Mucosa of stomach (tissue), 1 donor: ENCODE measurements around the gene ENOSF1.
"Not testable (repeated sequence)": the region's sequence is repeated elsewhere in the genome, so short reads cannot be mapped to it uniquely, and the experiment has no call there.

Source experiments
- H3K27me3 ChIP-seq: one replicate; pipeline ENCODE4 v1.7.0; 2013; ENCODE audit warnings: mild to moderate bottlenecking, low read length; ENCODE audit not compliant: control insufficient read depth, insufficient read depth
- H3K36me3 ChIP-seq: one replicate; pipeline ENCODE4 v1.7.0; 2013; ENCODE audit warnings: low read length; ENCODE audit not compliant: control insufficient read depth, insufficient read depth
- H3K4me1 ChIP-seq: one replicate; pipeline ENCODE4 v1.7.0; 2013; ENCODE audit warnings: mild to moderate bottlenecking, low read length; ENCODE audit not compliant: control insufficient read depth, insufficient read depth
- H3K4me3 ChIP-seq: one replicate; pipeline ENCODE4 v1.7.0; 2013; ENCODE audit warnings: low read length
- H3K9ac ChIP-seq: one replicate; pipeline ENCODE4 v1.7.0; 2013; ENCODE audit warnings: mild to moderate bottlenecking, low read length, moderate library complexity
- H3K9me3 ChIP-seq: one replicate; pipeline ENCODE4 v1.7.0; 2013; ENCODE audit warnings: mild to moderate bottlenecking, low read length, moderate library complexity; ENCODE audit not compliant: control insufficient read depth
- donor health status: Pancreatic carcinoma.

The ENOSF1 gene, protein sequence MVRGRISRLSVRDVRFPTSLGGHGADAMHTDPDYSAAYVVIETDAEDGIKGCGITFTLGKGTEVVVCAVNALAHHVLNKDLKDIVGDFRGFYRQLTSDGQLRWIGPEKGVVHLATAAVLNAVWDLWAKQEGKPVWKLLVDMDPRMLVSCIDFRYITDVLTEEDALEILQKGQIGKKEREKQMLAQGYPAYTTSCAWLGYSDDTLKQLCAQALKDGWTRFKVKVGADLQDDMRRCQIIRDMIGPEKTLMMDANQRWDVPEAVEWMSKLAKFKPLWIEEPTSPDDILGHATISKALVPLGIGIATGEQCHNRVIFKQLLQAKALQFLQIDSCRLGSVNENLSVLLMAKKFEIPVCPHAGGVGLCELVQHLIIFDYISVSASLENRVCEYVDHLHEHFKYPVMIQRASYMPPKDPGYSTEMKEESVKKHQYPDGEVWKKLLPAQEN

DNA sequence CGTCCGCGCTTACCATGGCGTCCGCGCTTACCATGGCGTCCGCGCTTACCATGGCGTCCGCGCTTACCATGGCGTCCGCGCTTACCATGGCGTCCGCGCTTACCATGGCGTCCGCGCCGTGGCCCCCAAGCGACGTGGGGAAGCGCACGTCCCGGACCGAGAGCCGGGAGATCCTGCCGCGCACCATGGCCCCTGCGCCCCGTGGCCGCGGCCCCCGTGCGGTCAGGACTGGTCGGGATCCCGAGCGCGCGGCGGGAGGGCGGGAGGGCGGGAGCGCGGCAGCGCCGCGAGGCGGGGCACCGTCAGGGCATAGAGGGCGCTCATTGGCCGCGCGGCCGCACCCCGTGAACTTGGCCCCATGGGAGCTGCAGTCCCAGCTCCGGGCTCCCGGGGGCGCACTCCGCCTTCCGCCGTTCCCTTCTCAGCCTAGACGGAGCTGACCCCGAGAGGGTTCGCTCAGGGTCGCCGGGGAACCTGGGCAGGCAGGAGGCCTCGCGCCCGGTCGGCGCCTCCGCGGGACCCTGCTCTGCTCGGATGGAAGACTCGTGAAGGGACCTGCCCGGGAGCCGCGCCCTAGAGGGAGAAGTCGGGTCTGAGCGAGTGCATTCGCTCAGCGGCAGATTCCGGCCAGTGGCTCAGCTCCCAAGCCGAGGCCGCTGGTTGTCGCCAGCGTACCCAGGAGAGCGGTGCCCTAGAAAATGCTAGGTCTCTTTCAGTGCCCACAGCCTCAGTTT lies at the start of gene ENOSF1:
ENOSF1 (minus strand) TSS at position 230 of the 734 bp plus-strand sequence; CDS start at position 187, 43 bp downstream.
- no peaks in the 10 kb centered on the region for H3K27me3 ChIP-seq
- H3K4me3 ChIP-seq, result peak within 1 kb of the TSS; percentile 60
- peaks cover 4% of the 10 kb centered on the region for H3K4me1 ChIP-seq
- no peaks in the 10 kb centered on the region for H3K9me3 ChIP-seq
- H3K36me3 ChIP-seq, result no peaks in the 10 kb centered on the region
- H3K9ac ChIP-seq, result peak within 1 kb of the TSS; percentile 78

DNA sequence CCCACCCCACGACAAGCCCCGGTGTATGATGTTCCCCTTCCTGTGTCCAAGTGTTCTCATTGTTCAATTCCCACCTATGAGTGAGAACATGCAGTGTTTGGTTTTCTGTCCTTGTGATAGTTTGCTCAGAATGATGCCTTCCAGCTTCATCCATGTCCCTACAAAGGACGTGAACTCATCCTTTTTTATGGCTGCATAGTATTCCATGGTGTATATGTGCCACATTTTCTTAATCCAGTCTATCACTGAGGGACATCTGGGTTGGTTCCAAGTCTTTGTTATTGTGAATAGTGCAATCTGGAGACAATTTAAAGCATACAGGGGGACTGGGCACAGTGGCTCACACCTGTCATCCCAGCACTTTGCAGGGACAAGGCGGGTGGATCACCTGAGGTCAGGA lies 47.4 kb upstream of the ENOSF1 start:
- H3K4me1 ChIP-seq, H3K36me3 ChIP-seq, H3K9me3 ChIP-seq, H3K27me3 ChIP-seq, H3K9ac ChIP-seq, H3K4me3 ChIP-seq: not testable (repeated sequence)

DNA sequence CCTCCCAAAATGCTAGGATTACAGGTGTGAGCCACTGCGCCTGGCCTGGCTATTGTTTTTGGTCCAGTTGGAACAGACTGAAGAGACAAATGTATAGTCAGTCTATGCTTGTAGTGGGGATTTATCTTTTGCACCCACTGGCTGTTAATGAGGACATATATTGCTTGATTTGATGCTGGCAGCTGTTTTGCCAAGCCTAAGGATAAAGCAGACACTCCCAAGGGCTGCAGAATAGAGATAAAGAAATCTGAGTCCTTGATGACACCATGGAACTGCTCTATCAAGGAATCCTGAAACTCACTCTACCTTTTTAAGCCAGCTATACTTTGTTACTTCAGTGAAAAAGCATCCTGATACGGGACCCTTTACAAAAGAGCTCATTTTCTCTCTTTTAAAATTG lies 43.1 kb upstream of the ENOSF1 start:
- Histone ChIP-seq H3K4me1 (no peaks in the 10 kb centered on the region), H3K27me3 (no peaks in the 10 kb centered on the region), H3K9ac (no peak overlapping the region), H3K9me3 (no peaks in the 10 kb centered on the region), H3K4me3 (no peak overlapping the region), H3K36me3 (no peaks in the 10 kb centered on the region)

DNA sequence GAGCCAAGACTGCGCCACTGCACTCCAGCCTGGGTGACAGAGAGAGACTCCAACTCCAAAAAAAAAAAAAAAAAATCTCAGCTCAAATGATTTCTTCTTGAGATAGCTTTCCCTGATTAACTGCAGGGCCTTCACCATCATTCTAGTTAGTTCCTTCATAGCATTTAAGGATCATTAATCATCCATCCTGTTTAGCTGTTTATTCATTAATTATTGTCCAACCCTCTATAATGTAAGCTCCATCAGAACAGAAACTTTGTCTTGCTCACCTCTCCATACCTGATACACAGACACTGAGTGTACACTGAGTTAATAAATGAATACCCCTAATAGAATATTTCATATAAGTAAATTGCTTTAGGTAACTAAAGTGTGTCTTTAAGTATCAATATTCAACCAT lies 42.2 kb upstream of the ENOSF1 start:
- Histone ChIP-seq H3K9me3 (no peaks in the 10 kb centered on the region), H3K9ac (no peak overlapping the region), H3K27me3 (no peaks in the 10 kb centered on the region), H3K4me1 (no peaks in the 10 kb centered on the region), H3K36me3 (no peaks in the 10 kb centered on the region), H3K4me3 (no peak overlapping the region)

DNA sequence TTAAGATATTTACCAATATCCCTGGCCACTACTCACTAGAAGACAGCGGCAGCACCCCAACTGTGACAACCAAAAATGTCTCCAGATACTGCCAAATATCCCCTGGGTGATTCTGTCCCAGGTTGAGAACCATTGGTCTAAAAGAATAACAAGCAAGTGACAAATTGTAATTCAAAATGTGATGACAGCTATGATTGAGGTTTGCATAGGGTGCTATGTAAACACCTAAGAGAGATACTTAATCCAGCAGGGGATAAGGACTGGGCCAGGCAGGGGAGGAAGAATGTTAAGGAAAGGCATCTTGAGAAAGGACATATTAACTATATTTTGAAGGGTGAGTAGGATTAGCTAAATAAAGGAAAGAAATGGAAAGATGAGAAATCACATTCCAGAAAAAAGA lies 38.0 kb upstream of the ENOSF1 start:
- H3K36me3 ChIP-seq, result no peaks in the 10 kb centered on the region
- no peaks in the 10 kb centered on the region for H3K9me3 ChIP-seq
- H3K4me1 ChIP-seq, result no peaks in the 10 kb centered on the region
- H3K27me3 ChIP-seq, result no peaks in the 10 kb centered on the region
- H3K4me3 ChIP-seq, result no peak overlapping the region
- H3K9ac ChIP-seq, result no peak overlapping the region

DNA sequence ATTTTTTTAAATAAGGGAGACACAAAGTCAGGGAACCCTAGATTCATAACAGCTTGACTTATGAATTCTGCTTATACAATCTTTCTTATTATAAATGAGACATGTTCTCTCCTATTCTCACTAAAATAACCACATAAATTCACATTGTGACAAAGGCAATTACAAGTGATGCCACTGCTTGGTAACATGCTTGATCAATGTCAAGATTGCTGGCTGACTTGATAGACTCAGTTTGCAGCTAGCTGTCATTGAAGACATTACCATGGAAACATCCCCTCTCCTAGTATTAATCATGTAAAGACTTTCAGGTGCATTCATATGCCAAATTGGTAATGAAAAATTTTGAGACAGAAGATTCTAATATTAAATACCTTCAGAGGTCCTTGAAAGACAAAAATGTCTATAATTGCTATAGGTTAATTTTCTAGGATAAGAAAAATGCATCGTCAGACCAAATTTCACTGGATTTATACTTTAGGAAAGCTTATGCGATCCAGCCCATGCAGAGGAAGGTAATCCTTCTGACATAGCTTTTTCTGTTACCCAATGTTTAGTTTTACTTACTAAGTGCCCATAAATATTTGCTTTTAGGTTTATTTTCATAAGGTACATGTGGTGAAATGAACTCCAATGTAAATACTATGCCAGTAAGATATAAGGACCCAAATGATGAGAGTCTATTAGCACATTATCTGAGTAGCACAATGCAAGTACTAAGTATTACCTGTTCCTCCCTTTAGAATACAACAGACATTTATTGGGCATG lies 32.6 kb upstream of the ENOSF1 start:
- no peaks in the 10 kb centered on the region for H3K9me3 ChIP-seq
- no peaks in the 10 kb centered on the region for H3K4me1 ChIP-seq
- H3K36me3 ChIP-seq, result no peaks in the 10 kb centered on the region
- no peak overlapping the region for H3K9ac ChIP-seq
- no peak overlapping the region for H3K4me3 ChIP-seq
- H3K27me3 ChIP-seq, result no peaks in the 10 kb centered on the region

DNA sequence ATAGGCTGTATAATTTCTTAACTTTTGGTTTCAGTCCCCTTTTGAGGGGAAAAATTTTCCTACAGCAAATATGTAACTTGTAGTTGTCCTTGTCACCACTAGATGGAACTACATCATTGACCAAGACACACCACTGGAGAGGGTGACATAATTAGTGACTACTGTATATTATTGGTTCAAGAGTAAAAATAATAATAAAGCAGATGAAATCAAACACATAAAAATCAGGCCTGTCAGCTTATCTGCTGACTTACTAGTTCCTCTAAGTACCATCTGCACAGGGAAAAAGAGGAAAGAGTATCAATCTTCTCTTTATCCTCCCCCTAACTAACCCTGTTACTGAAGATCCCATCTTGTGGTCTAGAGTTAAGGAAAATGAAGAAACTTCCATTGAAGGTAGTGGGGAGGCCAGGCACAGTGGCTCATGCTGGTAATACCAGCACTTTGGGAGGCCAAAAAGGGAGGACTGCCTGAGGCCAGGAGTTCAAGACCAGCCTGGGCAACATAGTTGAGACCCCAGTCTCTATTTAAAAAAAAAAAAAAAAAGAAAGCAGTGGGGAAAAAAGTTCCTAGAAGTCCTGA lies 29.6 kb upstream of the ENOSF1 start:
- no peak overlapping the region for H3K4me3 ChIP-seq
- H3K4me1 ChIP-seq, result no peaks in the 10 kb centered on the region
- no peaks in the 10 kb centered on the region for H3K27me3 ChIP-seq
- no peaks in the 10 kb centered on the region for H3K36me3 ChIP-seq
- no peak overlapping the region for H3K9ac ChIP-seq
- no peaks in the 10 kb centered on the region for H3K9me3 ChIP-seq

DNA sequence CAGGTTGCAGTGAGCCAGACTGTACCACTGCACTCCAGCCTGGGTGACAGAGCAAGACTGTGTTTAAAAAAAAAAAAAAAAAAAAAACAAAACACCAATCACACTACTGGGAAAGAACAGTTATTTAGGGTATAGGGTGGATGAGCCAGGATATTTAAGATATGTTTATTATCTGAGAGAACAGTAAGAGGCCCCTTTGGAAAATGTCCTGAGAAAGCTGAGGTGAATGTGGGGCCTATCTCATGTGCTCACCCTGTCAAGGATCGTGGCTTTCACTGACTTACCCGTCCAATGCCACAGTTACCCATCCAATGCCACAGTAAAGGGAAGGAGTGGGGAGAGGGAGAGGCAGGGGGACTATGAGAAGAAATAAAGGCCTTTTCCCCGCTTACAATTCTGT lies 19.9 kb upstream of the ENOSF1 start:
- H3K9ac ChIP-seq, result no peak overlapping the region
- no peaks in the 10 kb centered on the region for H3K27me3 ChIP-seq
- no peaks in the 10 kb centered on the region for H3K9me3 ChIP-seq
- H3K4me3 ChIP-seq, result no peak overlapping the region
- H3K4me1 ChIP-seq, result no peaks in the 10 kb centered on the region
- H3K36me3 ChIP-seq, result peaks cover 6% of the 10 kb centered on the region

DNA sequence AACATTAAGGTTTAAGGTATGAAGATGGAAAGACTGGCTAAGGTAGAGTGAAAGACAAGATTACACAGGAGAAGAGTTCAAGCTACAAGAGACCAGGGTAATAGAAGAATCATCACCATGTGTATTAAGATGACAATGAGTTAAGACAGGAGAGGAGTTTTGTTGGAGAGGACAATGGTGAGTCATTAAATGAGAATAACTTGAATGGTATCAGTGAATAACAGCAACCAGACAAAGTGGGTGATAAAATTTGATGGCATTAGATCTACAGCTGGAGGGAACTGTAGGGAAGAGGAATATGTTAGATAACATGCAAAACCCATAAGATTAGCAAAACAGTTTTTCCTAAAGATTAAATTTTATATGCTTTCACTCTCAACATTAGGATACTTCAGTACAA lies 18.8 kb upstream of the ENOSF1 start:
- H3K4me3 ChIP-seq, result no peak overlapping the region
- H3K9me3 ChIP-seq, result no peaks in the 10 kb centered on the region
- H3K36me3 ChIP-seq, result peaks cover 5% of the 10 kb centered on the region
- no peaks in the 10 kb centered on the region for H3K27me3 ChIP-seq
- no peak overlapping the region for H3K9ac ChIP-seq
- H3K4me1 ChIP-seq, result no peaks in the 10 kb centered on the region

DNA sequence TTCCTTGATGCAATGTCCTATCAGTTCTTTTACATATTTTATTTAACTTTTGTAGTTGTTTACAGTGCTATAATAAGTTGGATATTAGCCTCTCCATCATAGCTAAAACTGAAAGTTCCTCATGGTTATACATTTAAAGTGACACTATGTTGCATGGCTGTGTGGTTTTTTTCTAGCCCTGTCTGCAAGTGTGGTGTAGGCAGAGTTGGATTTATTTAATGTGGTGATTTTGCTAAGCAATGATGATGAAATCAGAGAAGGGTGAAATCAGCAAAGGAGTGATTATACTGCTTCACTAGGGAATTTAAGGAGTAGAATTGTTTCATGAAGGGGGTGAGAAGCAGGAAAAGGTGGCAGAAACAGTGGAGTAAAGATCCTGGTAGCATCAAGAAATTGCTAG lies 18.3 kb upstream of the ENOSF1 start:
- H3K4me3 ChIP-seq, result no peak overlapping the region
- no peaks in the 10 kb centered on the region for H3K9me3 ChIP-seq
- no peaks in the 10 kb centered on the region for H3K36me3 ChIP-seq
- no peaks in the 10 kb centered on the region for H3K27me3 ChIP-seq
- H3K9ac ChIP-seq, result no peak overlapping the region
- no peaks in the 10 kb centered on the region for H3K4me1 ChIP-seq

DNA sequence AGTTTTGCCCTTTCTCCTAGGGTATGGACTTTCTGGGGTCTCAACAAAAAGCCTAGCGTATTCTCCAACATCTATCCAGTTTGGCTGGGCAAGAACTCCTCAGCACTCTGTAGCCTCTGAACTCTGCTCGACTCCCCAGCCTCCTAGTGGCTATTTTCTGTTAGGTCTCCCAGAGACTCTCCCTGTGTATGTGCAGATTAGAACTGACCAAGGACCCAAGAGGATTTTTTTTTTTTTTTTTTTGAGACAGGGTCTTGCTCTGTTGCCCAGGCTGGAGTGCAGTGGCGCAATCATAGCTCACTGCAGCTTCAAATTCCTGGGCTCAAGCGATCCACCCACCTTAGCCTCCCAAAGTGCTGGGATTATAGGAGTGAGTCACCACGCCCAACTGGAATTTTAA lies 17.7 kb upstream of the ENOSF1 start:
- not testable (repeated sequence) for H3K9ac ChIP-seq, H3K27me3 ChIP-seq, H3K36me3 ChIP-seq, H3K4me1 ChIP-seq, H3K4me3 ChIP-seq, H3K9me3 ChIP-seq

DNA sequence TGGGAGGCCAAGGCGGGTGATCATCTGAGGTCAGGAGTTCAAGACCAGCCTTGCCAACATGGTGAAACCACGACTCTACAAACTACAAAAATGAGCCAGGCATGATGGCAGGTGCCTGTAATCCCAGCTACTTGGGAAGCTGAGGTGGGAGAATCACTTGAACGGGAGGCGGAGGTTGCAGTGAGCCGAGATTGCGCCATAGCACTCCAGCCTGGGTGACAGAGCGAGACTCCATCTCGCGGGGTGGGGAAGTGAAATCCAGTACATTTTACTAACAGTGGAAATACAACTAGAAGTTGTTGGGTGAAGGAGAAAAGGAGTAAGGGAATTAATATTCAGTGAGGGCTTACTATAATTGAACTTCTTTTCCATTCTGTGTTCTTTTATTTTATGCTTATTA lies 13.2 kb upstream of the ENOSF1 start:
- no peaks in the 10 kb centered on the region for H3K27me3 ChIP-seq
- no peak overlapping the region for H3K9ac ChIP-seq
- H3K36me3 ChIP-seq, result no peaks in the 10 kb centered on the region
- no peak overlapping the region for H3K4me3 ChIP-seq
- H3K9me3 ChIP-seq, result no peaks in the 10 kb centered on the region
- no peaks in the 10 kb centered on the region for H3K4me1 ChIP-seq
